Stimulated activated CD8-positive, alpha-beta memory T cell treated with anti-CD3 and anti-CD28 coated beads, Interleukin-7, amount 100 ng/mL, for 24 hours (primary cell): ENCODE results near the gene EVC2.

Source experiments
- DNase-seq: peaks from one replicate; pipeline ENCODE4 v3.0.0-alpha.2; 2020; ENCODE audit warnings: low read depth

Gene EVC2

GRCh38 chr4:5562476-5562875 lies 145.9 kb downstream of the EVC2 start:
- DNase-seq = no peak

- no peak for DNase-seq
Observed at GRCh38 chr4:5561286-5561685, 147.1 kb downstream of the EVC2 start.

- no peak for DNase-seq
Observed at GRCh38 chr4:5558502-5558901, 149.9 kb downstream of the EVC2 start.

GRCh38 chr4:5554376-5554775 lies 154.0 kb downstream of the EVC2 start:
- DNase-seq = no peak

- DNase-seq = no peak
Observed at GRCh38 chr4:5553801-5554200, 154.6 kb downstream of the EVC2 start.

GRCh38 chr4:5552451-5552850 lies 155.9 kb downstream of the EVC2 start:
- no peak for DNase-seq

DNA sequence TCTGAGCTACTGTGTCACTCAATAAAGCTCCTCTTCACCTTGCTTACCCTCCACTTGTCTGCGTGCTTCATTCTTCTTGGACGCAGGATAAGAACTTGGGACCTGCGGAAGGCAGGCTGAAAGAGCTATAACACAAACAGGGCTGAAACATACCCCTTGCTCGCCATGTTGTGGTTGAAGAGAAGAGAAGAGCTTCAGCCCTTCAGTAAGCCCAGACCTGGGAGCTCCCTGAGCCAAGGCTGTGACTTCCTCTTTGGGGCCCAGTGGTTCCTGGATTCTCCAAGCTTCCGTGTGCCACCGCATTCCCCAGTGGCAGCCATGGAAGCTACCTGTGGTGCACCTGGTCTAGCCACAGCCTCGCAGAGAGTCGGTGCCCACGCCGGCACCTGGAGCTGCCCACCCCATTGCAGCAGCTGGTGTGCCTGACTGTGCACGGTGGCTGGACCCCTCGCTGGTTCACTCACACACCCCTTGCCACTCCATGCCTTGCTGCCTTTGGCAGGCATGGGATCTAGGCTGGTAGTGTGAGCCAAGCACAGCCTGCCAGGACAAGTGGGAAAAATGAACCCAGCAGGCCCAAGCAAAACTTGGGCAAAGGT lies 160.6 kb downstream of the EVC2 start:
- no peak for DNase-seq

DNA sequence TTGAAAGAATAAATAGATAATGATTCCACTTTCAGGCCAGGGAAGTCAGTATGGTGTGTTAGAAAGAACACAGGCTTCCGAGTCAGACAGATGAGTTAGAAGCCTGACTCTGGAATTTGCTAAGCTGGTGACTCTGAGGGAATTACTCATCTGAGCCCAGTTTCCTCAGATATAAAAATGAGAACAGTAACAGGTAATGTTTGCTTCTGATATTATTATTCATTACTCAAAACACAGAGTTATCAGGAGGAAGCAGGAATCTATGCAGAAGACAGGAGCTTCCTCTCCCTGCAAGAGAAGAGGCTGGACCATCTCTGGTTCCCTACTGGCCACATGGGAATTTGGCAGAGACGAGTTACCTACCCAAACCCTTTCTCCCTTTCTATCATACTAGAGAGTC lies 163.1 kb downstream of the EVC2 start:
- no peak for DNase-seq

- no peak for DNase-seq
Observed at GRCh38 chr4:5544762-5545161, 163.6 kb downstream of the EVC2 start.

DNA sequence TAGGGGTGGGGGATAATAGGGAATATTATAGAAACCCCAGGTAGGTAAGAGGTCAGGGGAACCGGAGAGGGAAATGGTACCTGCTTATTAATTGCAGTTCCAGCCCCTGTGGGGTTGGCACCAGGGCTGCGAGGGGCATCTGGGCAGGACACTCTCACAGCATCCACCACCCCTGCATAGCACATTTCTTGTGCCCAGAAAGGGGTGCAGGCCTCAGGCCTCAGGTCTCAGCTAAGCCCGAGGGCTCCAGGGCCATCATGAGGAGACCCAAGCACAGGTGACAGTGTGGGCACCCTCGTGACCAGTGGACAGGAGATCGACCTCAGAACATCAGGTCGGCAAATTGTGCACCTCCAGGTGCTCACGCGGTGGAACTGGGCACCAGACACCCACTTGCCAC lies 164.7 kb downstream of the EVC2 start:
- DNase-seq = no peak

DNA sequence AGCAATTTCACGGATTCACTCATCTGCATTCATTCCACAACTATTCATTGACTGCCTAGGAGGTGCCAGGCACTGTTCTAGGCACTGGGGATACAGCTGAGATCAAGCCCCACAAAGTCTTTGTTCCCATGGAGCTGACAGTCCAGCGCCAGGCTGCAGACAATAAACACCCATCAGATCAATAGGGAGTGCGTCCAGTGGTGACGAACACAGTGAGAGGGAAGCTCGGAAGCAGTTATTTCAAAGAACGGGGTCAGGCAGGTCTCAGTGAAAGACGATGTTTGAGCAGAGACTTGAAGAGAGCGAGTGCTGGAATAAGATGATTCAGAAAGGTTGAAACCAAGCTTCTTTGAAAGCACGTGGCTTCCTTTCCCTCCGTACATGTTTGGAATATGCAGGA lies 167.2 kb downstream of the EVC2 start:
- DNase-seq = no peak

GRCh38 chr4:5539584-5539983 lies 168.8 kb downstream of the EVC2 start:
- DNase-seq = no peak

DNA sequence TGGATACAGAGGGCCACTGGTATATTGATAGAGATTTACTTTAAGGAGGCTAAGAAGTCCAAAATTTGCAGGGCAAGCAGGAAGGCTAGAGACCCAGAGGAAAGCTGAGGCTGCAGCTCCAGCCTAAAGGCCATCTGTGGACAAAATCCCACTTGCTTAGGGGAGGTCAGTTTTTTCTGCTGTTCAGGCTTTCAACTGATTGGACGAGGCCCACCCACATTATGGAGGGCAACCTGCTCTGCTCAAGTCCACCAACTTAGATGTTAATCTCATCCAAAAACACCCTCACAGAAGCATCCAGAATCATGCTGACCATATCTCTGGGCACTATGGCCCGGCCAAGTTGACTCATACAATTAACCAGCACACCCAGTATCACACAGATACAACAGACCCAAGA lies 176.3 kb downstream of the EVC2 start:
- no peak for DNase-seq

GRCh38 chr4:5528031-5528436 lies 180.3 kb downstream of the EVC2 start:
- no peak for DNase-seq

GRCh38 chr4:5527211-5527610 lies 181.1 kb downstream of the EVC2 start:
- DNase-seq = no peak

- no peak for DNase-seq
Observed at GRCh38 chr4:5526080-5526846, 182.1 kb downstream of the EVC2 start.

DNA sequence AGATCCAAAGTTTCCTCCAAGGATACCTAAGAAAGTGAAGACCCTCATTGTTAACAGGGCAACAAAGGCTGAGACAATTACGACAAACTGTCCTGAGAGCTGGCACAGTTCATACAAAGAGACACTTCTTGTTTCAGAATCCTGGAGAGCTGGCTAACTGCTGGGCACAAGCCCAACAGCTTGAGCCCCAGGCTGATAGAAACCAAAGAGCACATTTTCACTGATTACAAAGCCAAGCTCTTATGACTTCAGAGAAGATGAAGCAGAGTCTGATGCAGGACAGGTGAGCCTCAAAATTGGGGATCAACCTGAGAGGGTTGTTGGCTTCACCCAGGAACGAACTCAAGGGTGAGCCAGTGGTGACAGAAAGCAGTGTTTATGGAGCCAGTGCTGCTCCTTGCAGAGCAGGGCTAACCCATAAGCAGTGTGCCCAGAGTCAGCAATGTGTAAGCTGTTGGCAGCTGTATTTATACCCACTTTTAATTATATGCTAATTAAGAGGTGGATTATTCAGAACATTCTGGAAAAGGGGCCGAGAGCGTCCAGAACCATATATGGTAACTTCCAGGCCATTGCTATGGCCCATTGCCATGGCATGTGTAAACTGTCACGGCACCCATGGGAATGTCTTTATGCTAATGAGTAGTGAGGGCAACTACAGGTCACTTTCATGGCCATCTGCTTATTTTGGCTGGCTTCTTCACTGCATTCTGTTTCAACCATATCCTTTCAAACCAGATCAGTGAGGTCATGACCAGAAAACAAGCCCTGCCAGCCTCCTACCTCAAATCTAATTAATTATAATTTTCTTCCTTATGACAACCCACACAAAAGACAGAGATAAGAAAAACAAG lies 183.7 kb downstream of the EVC2 start:
- no peak for DNase-seq

- DNase-seq = no peak
Observed at GRCh38 chr4:5517372-5517771, 191.0 kb downstream of the EVC2 start.

GRCh38 chr4:5515646-5516045 lies 192.7 kb downstream of the EVC2 start:
- no peak for DNase-seq
